Neural progenitor cell (in vitro differentiated cells): ENCODE results near the gene RELL1.

Experiments used
- EZH2 ChIP-seq: fragments of 200-600 bp; sonication (generic); IDR thresholded peaks from 2 replicates; pipeline ENCODE4 v1.6.1; 2017; ENCODE audit warnings: antibody characterized with exemption, mild to moderate bottlenecking, moderate library complexity
- EZH2phosphoT487 ChIP-seq: fragments of 200-600 bp; sonication (generic); IDR thresholded peaks from 2 replicates; pipeline ENCODE4 v1.6.1; 2017; ENCODE audit warnings: antibody characterized with exemption
- TF ChIP-seq, protein P1 (sequence below): fragments of 200-600 bp; sonication (generic); IDR thresholded peaks from 2 replicates; pipeline ENCODE4 v1.5.1; 2017; ENCODE audit warnings: antibody characterized with exemption, mild to moderate bottlenecking

GRCh38 chr4:37687194-37687562 is 1.0 kb upstream of the RELL1 start:
- no peak for TF ChIP-seq EZH2
- TF ChIP-seq, protein P1, sequence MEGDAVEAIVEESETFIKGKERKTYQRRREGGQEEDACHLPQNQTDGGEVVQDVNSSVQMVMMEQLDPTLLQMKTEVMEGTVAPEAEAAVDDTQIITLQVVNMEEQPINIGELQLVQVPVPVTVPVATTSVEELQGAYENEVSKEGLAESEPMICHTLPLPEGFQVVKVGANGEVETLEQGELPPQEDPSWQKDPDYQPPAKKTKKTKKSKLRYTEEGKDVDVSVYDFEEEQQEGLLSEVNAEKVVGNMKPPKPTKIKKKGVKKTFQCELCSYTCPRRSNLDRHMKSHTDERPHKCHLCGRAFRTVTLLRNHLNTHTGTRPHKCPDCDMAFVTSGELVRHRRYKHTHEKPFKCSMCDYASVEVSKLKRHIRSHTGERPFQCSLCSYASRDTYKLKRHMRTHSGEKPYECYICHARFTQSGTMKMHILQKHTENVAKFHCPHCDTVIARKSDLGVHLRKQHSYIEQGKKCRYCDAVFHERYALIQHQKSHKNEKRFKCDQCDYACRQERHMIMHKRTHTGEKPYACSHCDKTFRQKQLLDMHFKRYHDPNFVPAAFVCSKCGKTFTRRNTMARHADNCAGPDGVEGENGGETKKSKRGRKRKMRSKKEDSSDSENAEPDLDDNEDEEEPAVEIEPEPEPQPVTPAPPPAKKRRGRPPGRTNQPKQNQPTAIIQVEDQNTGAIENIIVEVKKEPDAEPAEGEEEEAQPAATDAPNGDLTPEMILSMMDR: no peak
- no peak for TF ChIP-seq EZH2phosphoT487
